Astrocyte of the cerebellum (primary cell): ENCODE results near the gene NCBP3.
A peak's percentile ranks its signal among the peaks of the same experiment; 100 is the strongest.

ENCODE experiments used
- DNase-seq: peaks from one replicate; pipeline ENCODE4 v3.0.0-alpha.2; 2011; ENCODE audit warnings: low read depth
- H3K4me3 ChIP-seq: 2 replicates; pipeline ENCODE4 v1.5.1; 2011; ENCODE audit warnings: mild to moderate bottlenecking, low read depth, low read length, moderate library complexity
- CTCF ChIP-seq: IDR thresholded peaks from 2 replicates; pipeline ENCODE4 v1.5.1; 2012; ENCODE audit warnings: low read length, low read depth, moderate library complexity, mild to moderate bottlenecking; ENCODE audit errors: missing control alignments
- in situ Hi-C: cut with HindIII; loops from 2 replicates; pipeline ENCODE4 v1.10.0; 2017; ENCODE audit warnings: low sequenced_read_pairs

The NCBP3 gene

GRCh38 chr17:3827124-3827773 is 18.8 kb downstream of the NCBP3 start:
- TF ChIP-seq CTCF = peak; percentile 89
- H3K4me3 ChIP-seq = no peak overlapping the region
- in situ Hi-C loops = no loop called here
- DNase-seq = peak; percentile 65

- TF ChIP-seq CTCF = no peak
- DNase-seq = no peak
- in situ Hi-C loops = no loop called here
- no peak overlapping the region for H3K4me3 ChIP-seq
Measured at GRCh38 chr17:3826191-3826590, 19.9 kb downstream of the NCBP3 start.

GRCh38 chr17:3821101-3821500 is 24.9 kb downstream of the NCBP3 start:
- TF ChIP-seq CTCF = no peak
- in situ Hi-C loops = no loop called here
- no peak for DNase-seq
- no peak overlapping the region for H3K4me3 ChIP-seq

GRCh38 chr17:3818786-3819185 is 27.3 kb downstream of the NCBP3 start:
- no peak overlapping the region for H3K4me3 ChIP-seq
- no peak for TF ChIP-seq CTCF
- in situ Hi-C loops = no loop called here
- DNase-seq = no peak

GRCh38 chr17:3817851-3818605 is 28.0 kb downstream of the NCBP3 start:
- no peak for DNase-seq
- no peak for TF ChIP-seq CTCF
- H3K4me3 ChIP-seq = no peak overlapping the region
- in situ Hi-C loops = no loop called here

GRCh38 chr17:3815925-3816324 is 30.1 kb downstream of the NCBP3 start:
- peak; percentile 24 for TF ChIP-seq CTCF
- in situ Hi-C loops = no loop called here

More at GRCh38 chr17:3815925-3816324, 30.1 kb downstream of the NCBP3 start:
- no peak overlapping the region for H3K4me3 ChIP-seq
- DNase-seq = no peak
